Measurements from ENCODE around the gene ANO6. TPM values are rescaled to one million over a fixed set of nuclear protein-coding genes. Genes with fewer than 3 reads are reported as not detected.
"Not testable (repeated sequence)": the region's sequence is repeated elsewhere in the genome, so short reads cannot be mapped to it uniquely, and the experiment has no call there.

ANO6 gene
- polyA plus RNA-seq, 4 donors = 19.9 to 63.3 (median 29.8) TPM

- Histone ChIP-seq H3K27ac (ENCODE audit: low read depth in 1 of 3, low read length in 2 of 3) (no peak overlapping the region), H3K4me1 (ENCODE audit: control insufficient read depth in 3 of 3, insufficient read depth in 2 of 3, low read depth in 1 of 3, low read length in 2 of 3) (no peaks in the 10 kb centered on the region), H3K9me3 (ENCODE audit: control insufficient read depth in 2 of 2, insufficient read depth in 1 of 2, low read depth in 1 of 2, low read length in 1 of 2) (no peaks in the 10 kb centered on the region), H3K27me3 (ENCODE audit: control insufficient read depth in 3 of 3, insufficient read depth in 3 of 3, low read length in 3 of 3) (no peaks in the 10 kb centered on the region), H3K36me3 (ENCODE audit: control insufficient read depth in 3 of 3, insufficient read depth in 2 of 3, low read depth in 1 of 3, low read length in 3 of 3) (peaks cover 0 to 3% (median 2%) of the 10 kb centered on the region in 3 donors), H3K4me3 (ENCODE audit: low read depth in 1 of 3, low read length in 3 of 3) (no peak overlapping the region)
- DNase-seq (no peak), FAIRE-seq (no peak)
- WGBS, 3 donors = 74 to 97% (median 93%) methylated on average over 1 of the region's 1 CpG
Measured at GRCh38 chr12:45309836-45310626, 94.1 kb downstream of the ANO6 start.

- Histone ChIP-seq H3K36me3 (ENCODE audit: control insufficient read depth in 3 of 3, insufficient read depth in 2 of 3, low read depth in 1 of 3, low read length in 3 of 3) (peaks cover 0 to 3% (median 2%) of the 10 kb centered on the region in 3 donors), H3K4me1 (ENCODE audit: control insufficient read depth in 3 of 3, insufficient read depth in 2 of 3, low read depth in 1 of 3, low read length in 2 of 3) (no peaks in the 10 kb centered on the region), H3K9me3 (ENCODE audit: control insufficient read depth in 2 of 2, insufficient read depth in 1 of 2, low read depth in 1 of 2, low read length in 1 of 2) (no peaks in the 10 kb centered on the region), H3K27ac (ENCODE audit: low read depth in 1 of 3, low read length in 2 of 3) (no peak overlapping the region), H3K27me3 (ENCODE audit: control insufficient read depth in 3 of 3, insufficient read depth in 3 of 3, low read length in 3 of 3) (no peaks in the 10 kb centered on the region), H3K4me3 (ENCODE audit: low read depth in 1 of 3, low read length in 3 of 3) (no peak overlapping the region)
- FAIRE-seq (no peak), DNase-seq (no peak)
- 52 to 78% (median 77%) methylated on average over 1 of the region's 1 CpG for WGBS, 3 donors
Measured at GRCh38 chr12:45310627-45310968, 94.7 kb downstream of the ANO6 start.

GRCh38 chr12:45312012-45312411, 96.1 kb downstream of the ANO6 start:
- Histone ChIP-seq H3K4me3 (ENCODE audit: low read depth in 1 of 3, low read length in 3 of 3) (no peak overlapping the region), H3K27me3 (ENCODE audit: control insufficient read depth in 3 of 3, insufficient read depth in 3 of 3, low read length in 3 of 3) (no peaks in the 10 kb centered on the region), H3K4me1 (ENCODE audit: control insufficient read depth in 3 of 3, insufficient read depth in 2 of 3, low read depth in 1 of 3, low read length in 2 of 3) (no peaks in the 10 kb centered on the region), H3K9me3 (ENCODE audit: control insufficient read depth in 2 of 2, insufficient read depth in 1 of 2, low read depth in 1 of 2, low read length in 1 of 2) (no peaks in the 10 kb centered on the region), H3K27ac (ENCODE audit: low read depth in 1 of 3, low read length in 2 of 3) (no peak overlapping the region), H3K36me3 (ENCODE audit: control insufficient read depth in 3 of 3, insufficient read depth in 2 of 3, low read depth in 1 of 3, low read length in 3 of 3) (peaks cover 0 to 2% (median 0%) of the 10 kb centered on the region in 3 donors)
- 93 to 100% (median 96%) methylated on average over 1 of the region's 1 CpG for WGBS, 3 donors
- FAIRE-seq (no peak), DNase-seq (no peak)

- WGBS, 3 donors = 96 to 100% (median 98%) methylated on average over 1 of the region's 1 CpG
- no peak overlapping the region for H3K27ac ChIP-seq (ENCODE audit: low read depth in 1 of 3, low read length in 2 of 3)
- H3K36me3 ChIP-seq (ENCODE audit: control insufficient read depth in 3 of 3, insufficient read depth in 2 of 3, low read depth in 1 of 3, low read length in 3 of 3) = peaks cover 0 to 2% (median 0%) of the 10 kb centered on the region in 3 donors
- H3K27me3 ChIP-seq (ENCODE audit: control insufficient read depth in 3 of 3, insufficient read depth in 3 of 3, low read length in 3 of 3) = no peaks in the 10 kb centered on the region
- no peak for FAIRE-seq
- DNase-seq = no peak
- no peak overlapping the region for H3K4me3 ChIP-seq (ENCODE audit: low read depth in 1 of 3, low read length in 3 of 3)
- H3K9me3 ChIP-seq (ENCODE audit: control insufficient read depth in 2 of 2, insufficient read depth in 1 of 2, low read depth in 1 of 2, low read length in 1 of 2) = no peaks in the 10 kb centered on the region
- H3K4me1 ChIP-seq (ENCODE audit: control insufficient read depth in 3 of 3, insufficient read depth in 2 of 3, low read depth in 1 of 3, low read length in 2 of 3) = no peaks in the 10 kb centered on the region
Measured at GRCh38 chr12:45314770-45315169, 98.9 kb downstream of the ANO6 start.

- no peaks in the 10 kb centered on the region for H3K9me3 ChIP-seq (ENCODE audit: control insufficient read depth in 2 of 2, insufficient read depth in 1 of 2, low read depth in 1 of 2, low read length in 1 of 2)
- no peak overlapping the region for H3K4me3 ChIP-seq (ENCODE audit: low read depth in 1 of 3, low read length in 3 of 3)
- no peaks in the 10 kb centered on the region for H3K4me1 ChIP-seq (ENCODE audit: control insufficient read depth in 3 of 3, insufficient read depth in 2 of 3, low read depth in 1 of 3, low read length in 2 of 3)
- H3K27me3 ChIP-seq (ENCODE audit: control insufficient read depth in 3 of 3, insufficient read depth in 3 of 3, low read length in 3 of 3) = no peaks in the 10 kb centered on the region
- H3K27ac ChIP-seq (ENCODE audit: low read depth in 1 of 3, low read length in 2 of 3) = no peak overlapping the region
- DNase-seq (no peak), FAIRE-seq (no peak)
- peaks cover 0 to 2% (median 0%) of the 10 kb centered on the region in 3 donors for H3K36me3 ChIP-seq (ENCODE audit: control insufficient read depth in 3 of 3, insufficient read depth in 2 of 3, low read depth in 1 of 3, low read length in 3 of 3)
- 89 to 95% (median 91%) methylated on average over 4 of the region's 4 CpGs for WGBS, 3 donors
Measured at GRCh38 chr12:45315462-45315861, 99.6 kb downstream of the ANO6 start.

GRCh38 chr12:45317261-45317660, 101.4 kb downstream of the ANO6 start:
- WGBS, 3 donors = 92 to 98% (median 95%) methylated on average over 2 of the region's 3 CpGs
- H3K4me3 ChIP-seq (ENCODE audit: low read depth in 1 of 3, low read length in 3 of 3); FAIRE-seq; H3K27me3 ChIP-seq (ENCODE audit: control insufficient read depth in 3 of 3, insufficient read depth in 3 of 3, low read length in 3 of 3); H3K36me3 ChIP-seq (ENCODE audit: control insufficient read depth in 3 of 3, insufficient read depth in 2 of 3, low read depth in 1 of 3, low read length in 3 of 3); DNase-seq; H3K9me3 ChIP-seq (ENCODE audit: control insufficient read depth in 2 of 2, insufficient read depth in 1 of 2, low read depth in 1 of 2, low read length in 1 of 2); H3K4me1 ChIP-seq (ENCODE audit: control insufficient read depth in 3 of 3, insufficient read depth in 2 of 3, low read depth in 1 of 3, low read length in 2 of 3); H3K27ac ChIP-seq (ENCODE audit: low read depth in 1 of 3, low read length in 2 of 3): not testable (repeated sequence)

- Histone ChIP-seq H3K9me3 (ENCODE audit: control insufficient read depth in 2 of 2, insufficient read depth in 1 of 2, low read depth in 1 of 2, low read length in 1 of 2) (no peaks in the 10 kb centered on the region), H3K36me3 (ENCODE audit: control insufficient read depth in 3 of 3, insufficient read depth in 2 of 3, low read depth in 1 of 3, low read length in 3 of 3) (peaks cover 0 to 4% (median 0%) of the 10 kb centered on the region in 3 donors), H3K27ac (ENCODE audit: low read depth in 1 of 3, low read length in 2 of 3) (no peak overlapping the region), H3K4me1 (ENCODE audit: control insufficient read depth in 3 of 3, insufficient read depth in 2 of 3, low read depth in 1 of 3, low read length in 2 of 3) (no peaks in the 10 kb centered on the region), H3K27me3 (ENCODE audit: control insufficient read depth in 3 of 3, insufficient read depth in 3 of 3, low read length in 3 of 3) (no peaks in the 10 kb centered on the region), H3K4me3 (ENCODE audit: low read depth in 1 of 3, low read length in 3 of 3) (no peak overlapping the region)
- FAIRE-seq (no peak), DNase-seq (no peak)
- WGBS, 3 donors = 78 to 95% (median 92%) methylated on average over 4 of the region's 4 CpGs
Measured at GRCh38 chr12:45322810-45323209, 106.9 kb downstream of the ANO6 start.

GRCh38 chr12:45324391-45324790, 108.5 kb downstream of the ANO6 start:
- FAIRE-seq (no peak), DNase-seq (no peak)
- Histone ChIP-seq H3K27me3 (ENCODE audit: control insufficient read depth in 3 of 3, insufficient read depth in 3 of 3, low read length in 3 of 3) (no peaks in the 10 kb centered on the region), H3K36me3 (ENCODE audit: control insufficient read depth in 3 of 3, insufficient read depth in 2 of 3, low read depth in 1 of 3, low read length in 3 of 3) (peaks cover 0 to 4% (median 0%) of the 10 kb centered on the region in 3 donors), H3K27ac (ENCODE audit: low read depth in 1 of 3, low read length in 2 of 3) (no peak overlapping the region), H3K4me3 (ENCODE audit: low read depth in 1 of 3, low read length in 3 of 3) (no peak overlapping the region), H3K9me3 (ENCODE audit: control insufficient read depth in 2 of 2, insufficient read depth in 1 of 2, low read depth in 1 of 2, low read length in 1 of 2) (no peaks in the 10 kb centered on the region), H3K4me1 (ENCODE audit: control insufficient read depth in 3 of 3, insufficient read depth in 2 of 3, low read depth in 1 of 3, low read length in 2 of 3) (no peaks in the 10 kb centered on the region)
- 57 to 63% (median 62%) methylated on average over 4 of the region's 4 CpGs for WGBS, 3 donors
